Endothelial cell of umbilical vein (primary cell): ENCODE measurements around the gene CTDSP1. TPM values are rescaled to one million over a fixed set of nuclear protein-coding genes. Genes with fewer than 3 reads are reported as not detected.
A peak's percentile ranks its signal among the peaks of the same experiment; 100 is the strongest.

Source experiments
- BruUV-seq: library from RNA; stranded (reverse); fragments of 400-500 nt; replicated peaks from 2 replicates; lab custom pipeline; 2021; lab: Mats Ljungman, UMichigan
- CTCF ChIA-PET: fragments of 300-600, 350-600 bp; sonication (Branson Sonifier 250); formaldehyde crosslinking; loops from one replicate; lab custom pipeline; 2021; ENCODE audit warnings: antibody characterized with exemption, inconsistent platforms; lab: Charles Lee
- POLR2A ChIA-PET: fragments of 300-600, 350-600 bp; sonication (Branson Sonifier 250); formaldehyde crosslinking; loops from one replicate; lab custom pipeline; 2021; ENCODE audit warnings: antibody characterized with exemption, inconsistent platforms; lab: Charles Lee
- DNase-seq: peaks from one replicate; pipeline ENCODE4 v3.0.0-alpha.2; 2011; ENCODE audit warnings: low read depth, low spot score
- FAIRE-seq: peaks from 2 replicates; lab custom pipeline; 2011; peaks lifted over from hg19 to GRCh38; lab: Jason Lieb, UNC
- H2AFZ ChIP-seq: 2 replicates; pipeline ENCODE4 v1.6.0; 2012; ENCODE audit warnings: low read depth, low read length, control low read depth, inconsistent platforms
- H3K27ac ChIP-seq: 2 replicates; pipeline ENCODE4 v1.5.1; 2011; ENCODE audit warnings: low read depth, mild to moderate bottlenecking, control low read depth, low read length, moderate library complexity; ENCODE audit not compliant: insufficient read depth
- H3K27me3 ChIP-seq, 2 experiments: 2 replicates each; pipeline versions ENCODE4 v1.6.0 to v1.6.1; 2011; ENCODE audit warnings: low read length in 2 of 2, mixed read lengths in 1 of 2; ENCODE audit not compliant: control insufficient read depth in 2 of 2, insufficient read depth in 2 of 2
- H3K36me3 ChIP-seq, 2 experiments: 2 replicates in 1 of 2; 3 replicates in 1 of 2; pipeline ENCODE4 v1.5.1; 2011; ENCODE audit warnings: low read length in 2 of 2, mild to moderate bottlenecking in 1 of 2, moderate library complexity in 1 of 2; ENCODE audit not compliant: control insufficient read depth in 2 of 2, insufficient read depth in 2 of 2; ENCODE audit errors: extremely low read depth in 1 of 2
- H3K4me1 ChIP-seq: 3 replicates; pipeline ENCODE4 v1.5.1; 2011; ENCODE audit warnings: mild to moderate bottlenecking, low read length; ENCODE audit not compliant: control insufficient read depth, insufficient read depth; ENCODE audit errors: extremely low read depth
- H3K4me2 ChIP-seq: 2 replicates; pipeline ENCODE4 v1.6.1; 2011; ENCODE audit warnings: low read length, control low read depth, mixed read lengths; ENCODE audit not compliant: insufficient read depth
- H3K4me3 ChIP-seq, 3 experiments: fragments of 200-600 bp in 1 of 3; sonication (generic), shearing (Covaris generic) in 1 of 3; replicated peaks in 1 of 3; 2 replicates each; pipeline ENCODE4 v1.5.1; 2011 to 2016; ENCODE audit warnings: control low read depth in 3 of 3, low read length in 3 of 3, mild to moderate bottlenecking in 2 of 3, inconsistent platforms in 1 of 3, low read depth in 1 of 3, moderate library complexity in 1 of 3; ENCODE audit not compliant: insufficient read depth in 1 of 3
- H3K79me2 ChIP-seq: 2 replicates; pipeline ENCODE4 v1.6.0; 2012; ENCODE audit warnings: low read length, inconsistent platforms; ENCODE audit not compliant: control insufficient read depth, insufficient read depth
- H3K9ac ChIP-seq: replicated peaks from 2 replicates; pipeline ENCODE3; 2011; ENCODE audit warnings: low read length, control low read depth; ENCODE audit not compliant: insufficient read depth; ENCODE audit errors: extremely low read depth
- H3K9me1 ChIP-seq: replicated peaks from 3 replicates; pipeline ENCODE4 v1.6.0; 2011; ENCODE audit warnings: mild to moderate bottlenecking, low read length; ENCODE audit not compliant: control insufficient read depth, insufficient read depth; ENCODE audit errors: extremely low read depth
- H3K9me3 ChIP-seq: replicated peaks from 2 replicates; pipeline ENCODE4 v1.5.1; 2012; ENCODE audit warnings: low read length, inconsistent platforms; ENCODE audit not compliant: control insufficient read depth, insufficient read depth
- H4K20me1 ChIP-seq: replicated peaks from 2 replicates; pipeline ENCODE3; 2011; ENCODE audit warnings: mild to moderate bottlenecking, low read length; ENCODE audit not compliant: control insufficient read depth, insufficient read depth; ENCODE audit errors: extremely low read depth
- EZH2 ChIP-seq: IDR thresholded peaks from 2 replicates; pipeline ENCODE4 v1.6.1; 2012; ENCODE audit warnings: borderline replicate concordance, low read depth, mild to moderate bottlenecking, moderate library complexity, low read length, inconsistent platforms; ENCODE audit not compliant: severe bottlenecking
- FOS ChIP-seq: IDR thresholded peaks from 2 replicates; pipeline ENCODE4 v1.6.1; 2011; ENCODE audit warnings: mild to moderate bottlenecking, low read length, moderate library complexity, borderline replicate concordance; ENCODE audit not compliant: insufficient read depth
- GATA2 ChIP-seq: IDR thresholded peaks from 2 replicates; pipeline ENCODE4 v1.7.0; 2011; ENCODE audit warnings: low read depth, mild to moderate bottlenecking, moderate library complexity, mixed read lengths, low read length; ENCODE audit not compliant: insufficient read length, insufficient read depth
- JUN ChIP-seq: IDR thresholded peaks from 2 replicates; pipeline ENCODE4 v1.6.1; 2011; ENCODE audit warnings: borderline replicate concordance, low read depth; ENCODE audit not compliant: insufficient read length, insufficient read depth
- MAX ChIP-seq: IDR thresholded peaks from 2 replicates; pipeline ENCODE4 v1.6.1; 2011; ENCODE audit not compliant: insufficient read depth, insufficient read length
- MYC ChIP-seq: IDR thresholded peaks from one replicate; pipeline ENCODE4 v1.6.1; 2011; ENCODE audit warnings: mild to moderate bottlenecking, low read depth, low read length
- POLR2A ChIP-seq: IDR thresholded peaks from 2 replicates; pipeline ENCODE4 v1.6.1; 2012; ENCODE audit warnings: low read depth, mild to moderate bottlenecking, control low read depth, low read length
- POLR2AphosphoS5 ChIP-seq: IDR thresholded peaks from 2 replicates; pipeline ENCODE4 v1.6.1; 2012; ENCODE audit warnings: low read depth, mild to moderate bottlenecking, control low read depth, low read length, moderate library complexity; ENCODE audit not compliant: insufficient read depth
- dilution Hi-C: fragments of 300-500 bp; cut with MboI; formaldehyde crosslinking; loops from one replicate; pipeline ENCODE4 v1.15.0; 2019; ENCODE audit warnings: low sequenced_read_pairs; ENCODE audit not compliant: extremely low pct_ligation_motif_present
- intact Hi-C: fragments of 100-400 bp; cut with micrococcal nuclease; formaldehyde crosslinking; loops from one replicate; pipeline ENCODE4 v1.10.0; 2022
- polyA plus RNA-seq, 4 experiments: library from polyadenylated mRNA; depleted of rRNA in 3 of 4; stranded (reverse) in 3 of 4; unstranded in 1 of 4; fragments of >200 nt; gene quantifications; 2 replicates each; pipeline versions ENCODE4 v1.2.1 to v1.2.3, GENCODE V29; 2011 to 2012; ENCODE audit warnings: missing spikeins in 1 of 4
- total RNA-seq: library from RNA; stranded (reverse); gene quantifications from 2 replicates; pipeline ENCODE4 v1.2.3, GENCODE V29; 2021
- TF ChIP-seq, protein P1 (sequence below), 2 donors: IDR thresholded peaks; 1 replicate in 1 of 2; 2 replicates in 1 of 2; pipeline ENCODE4 v1.5.1; 2011; ENCODE audit warnings: low read length in 2 of 2, mild to moderate bottlenecking in 2 of 2, moderate library complexity in 2 of 2, control low read depth in 1 of 2, inconsistent platforms in 1 of 2, low read depth in 1 of 2; ENCODE audit not compliant: insufficient read depth in 1 of 2; ENCODE audit errors: extremely low read depth in 1 of 2

Gene CTDSP1
- total and polyA plus RNA-seq, 2 donors (not counting 3 experiments of a cell fraction or from before 2014, with no cell fraction given): 86.1 to 112 TPM

- FAIRE-seq (peak; percentile 87), DNase-seq (peak; percentile 95)
- peaks cover 28% of the 10 kb centered on the region for H3K4me1 ChIP-seq
- H3K36me3 ChIP-seq: no peaks in the 10 kb centered on the region
- BruUV-seq: no TSS peak
- no peak for TF ChIP-seq MAX
- peak; percentile 20 for TF ChIP-seq POLR2A
- no peak for TF ChIP-seq GATA2
- no peak for TF ChIP-seq MYC
- peak; percentile 78 for TF ChIP-seq POLR2AphosphoS5
- no peak for TF ChIP-seq EZH2
- TF ChIP-seq, protein P1, sequence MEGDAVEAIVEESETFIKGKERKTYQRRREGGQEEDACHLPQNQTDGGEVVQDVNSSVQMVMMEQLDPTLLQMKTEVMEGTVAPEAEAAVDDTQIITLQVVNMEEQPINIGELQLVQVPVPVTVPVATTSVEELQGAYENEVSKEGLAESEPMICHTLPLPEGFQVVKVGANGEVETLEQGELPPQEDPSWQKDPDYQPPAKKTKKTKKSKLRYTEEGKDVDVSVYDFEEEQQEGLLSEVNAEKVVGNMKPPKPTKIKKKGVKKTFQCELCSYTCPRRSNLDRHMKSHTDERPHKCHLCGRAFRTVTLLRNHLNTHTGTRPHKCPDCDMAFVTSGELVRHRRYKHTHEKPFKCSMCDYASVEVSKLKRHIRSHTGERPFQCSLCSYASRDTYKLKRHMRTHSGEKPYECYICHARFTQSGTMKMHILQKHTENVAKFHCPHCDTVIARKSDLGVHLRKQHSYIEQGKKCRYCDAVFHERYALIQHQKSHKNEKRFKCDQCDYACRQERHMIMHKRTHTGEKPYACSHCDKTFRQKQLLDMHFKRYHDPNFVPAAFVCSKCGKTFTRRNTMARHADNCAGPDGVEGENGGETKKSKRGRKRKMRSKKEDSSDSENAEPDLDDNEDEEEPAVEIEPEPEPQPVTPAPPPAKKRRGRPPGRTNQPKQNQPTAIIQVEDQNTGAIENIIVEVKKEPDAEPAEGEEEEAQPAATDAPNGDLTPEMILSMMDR (IDR thresholded peaks at IDR 0.05; ENCODE audit: extremely low read depth in 1 of 2, insufficient read depth in 1 of 2, low read depth in 1 of 2, low read length in 2 of 2): peak; percentile 71 to 87
- TF ChIP-seq FOS: no peak
- no peak for TF ChIP-seq JUN
- intact Hi-C loops: loop anchor here (1.0 to 5.0 kb wide), 7 partner anchors 28 to 236 kb away; partner anchors contain the start of gene TMBIM1
- H3K27ac ChIP-seq: peak overlapping the region; percentile 82
- ChIA-PET CTCF (interaction anchor here (0.5 to 5.7 kb wide), 45 partner anchors 9 to 452 kb away, joined by 3 to 99 read pairs (median 4); partner anchors contain the start of genes AAMP, CATIP, PNKD and SLC11A1), POLR2A (interaction anchor here (1.5 kb wide), 1 partner anchor 73 kb away, joined by 3 read pairs; no protein-coding TSS in a partner anchor)
- no peaks in the 10 kb centered on the region for H3K27me3 ChIP-seq
- no peaks in the 10 kb centered on the region for H3K9me3 ChIP-seq
- H4K20me1 ChIP-seq: no peaks in the 10 kb centered on the region
- no peaks in the 10 kb centered on the region for H3K9me1 ChIP-seq
- H3K4me2 ChIP-seq: peak overlapping the region; percentile 83
- H3K79me2 ChIP-seq: peaks cover 10% of the 10 kb centered on the region
- H3K4me3 ChIP-seq: peak overlapping the region; percentile 23 to 55 (median 51)
- peak overlapping the region; percentile 69 for H3K9ac ChIP-seq
- H2AFZ ChIP-seq: peak overlapping the region; percentile 89
- dilution Hi-C loops: no loop called here
These were observed 3.6 kb upstream of the CTDSP1 start for GRCh38 chr2:218395826-218396687.
